KG1 (cell line): ENCODE measurements around the gene EZH2.

Experiments used
- DNase-seq: peaks from one replicate; lab custom pipeline; 2025; lab: John Stamatoyannopoulos, UW

EZH2 gene

GRCh38 chr7:148884049-148884298 is at the start of gene EZH2:
Gene EZH2, minus strand, starts transcription at chr7:148884291. Its CDS starts 36,993 bp downstream, at chr7:148847298.
- no peak for DNase-seq

- no peak for DNase-seq
These were observed 47.4 kb upstream of the EZH2 start for GRCh38 chr7:148931470-148931869.

DNA sequence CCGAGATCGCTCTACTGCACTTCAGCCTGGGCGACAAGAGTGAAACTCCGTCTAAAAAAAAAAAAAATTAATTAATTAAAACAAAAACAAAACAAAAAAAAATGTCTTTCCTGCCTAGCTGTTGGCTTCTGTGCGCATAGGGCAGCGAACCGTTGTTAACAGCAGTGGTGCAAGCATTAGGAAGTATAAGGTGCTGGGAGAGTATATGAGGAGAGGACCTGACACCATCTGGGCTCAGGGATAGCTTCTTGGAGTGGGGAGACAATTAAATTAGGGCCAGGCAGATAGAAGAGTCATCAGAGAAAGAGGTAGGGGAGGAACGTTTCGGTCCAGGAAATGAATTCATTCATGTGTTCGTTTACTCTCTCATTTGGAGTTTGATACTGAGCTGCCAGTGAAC is 46.2 kb upstream of the EZH2 start:
- no peak for DNase-seq

DNA sequence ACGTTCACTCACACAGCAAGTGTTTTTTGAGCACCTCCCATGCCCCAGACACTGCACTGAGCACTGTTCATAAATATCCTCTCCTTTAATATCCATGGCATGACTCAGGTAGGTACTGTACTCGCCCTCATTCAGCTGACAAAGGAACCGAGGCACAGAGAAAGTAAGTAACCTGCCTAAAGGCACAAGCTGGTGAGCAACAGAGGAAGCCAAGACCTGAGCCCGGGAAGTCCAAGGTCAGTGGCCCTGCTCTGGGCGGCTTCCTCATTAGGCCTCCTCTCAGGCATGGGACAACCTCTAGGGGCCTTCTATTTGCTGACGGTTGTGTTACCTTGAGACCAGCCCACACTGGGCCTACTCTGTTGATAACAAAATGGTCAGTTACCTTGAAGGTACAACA is 45.1 kb upstream of the EZH2 start:
- no peak for DNase-seq

DNA sequence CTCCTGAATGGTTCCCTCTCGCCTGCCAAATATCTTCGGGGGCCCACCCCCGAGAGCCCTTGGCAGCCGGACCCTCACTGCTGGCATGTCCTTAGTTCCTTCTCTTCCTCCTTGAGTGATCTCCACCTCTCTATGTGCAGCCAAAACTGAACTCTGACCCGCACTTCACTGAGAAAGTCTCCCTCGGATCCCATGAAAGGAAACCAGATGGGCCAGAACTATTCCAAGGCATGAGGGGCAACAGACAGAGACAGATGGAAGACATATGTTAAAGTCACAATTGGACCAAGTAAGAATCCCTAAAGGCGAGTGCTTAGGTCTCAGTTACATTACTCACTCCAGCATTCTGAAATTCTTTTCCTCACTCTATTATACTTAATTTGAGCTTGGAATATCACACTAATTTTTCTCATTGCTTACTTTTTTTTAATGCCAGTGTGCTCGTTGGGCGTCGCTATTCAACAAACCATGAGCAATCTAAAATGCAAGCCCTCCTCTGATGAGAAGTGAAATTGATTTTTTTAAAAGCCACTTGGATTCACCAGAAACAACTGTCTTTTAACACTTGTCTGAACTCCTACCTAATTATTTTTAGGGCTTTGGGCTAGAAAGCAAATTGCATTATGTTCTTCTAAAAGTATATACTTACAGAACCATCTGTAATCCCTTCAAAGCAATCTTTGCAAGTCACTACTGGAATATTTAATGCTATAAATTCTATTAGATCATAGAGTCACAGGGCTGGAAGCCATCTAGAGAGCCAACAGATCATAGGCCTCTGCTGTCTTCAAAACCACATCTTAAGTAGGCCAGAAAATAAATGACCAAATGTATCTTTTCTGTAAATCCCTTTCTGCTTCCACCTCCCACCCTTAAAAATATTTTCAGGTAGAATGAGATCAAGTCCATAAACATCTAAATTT is 43.3 kb upstream of the EZH2 start:
- DNase-seq = no peak

- DNase-seq = no peak
These were observed 41.7 kb upstream of the EZH2 start for GRCh38 chr7:148925836-148926235.

- no peak for DNase-seq
These were observed 39.9 kb upstream of the EZH2 start for GRCh38 chr7:148924011-148924410.

GRCh38 chr7:148921806-148922205 is 37.7 kb upstream of the EZH2 start:
- DNase-seq = no peak

DNA sequence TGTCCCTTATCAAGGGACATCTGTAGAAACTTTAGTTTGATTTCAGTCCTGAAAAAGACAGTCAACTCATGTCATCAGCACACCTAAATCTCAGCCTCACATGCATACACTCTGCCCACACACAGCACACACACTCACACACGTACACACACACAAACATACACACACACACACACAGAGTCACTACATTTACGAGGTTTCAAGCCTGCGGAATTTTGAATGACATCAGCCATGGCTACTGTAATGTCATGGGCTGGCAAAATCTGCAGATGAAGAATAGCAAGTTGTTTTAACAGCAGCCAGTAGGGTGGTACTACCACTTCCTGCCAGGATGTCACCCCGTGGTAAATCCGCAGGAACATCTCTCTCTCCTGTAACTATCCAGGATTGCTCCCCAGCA is 37.1 kb upstream of the EZH2 start:
- DNase-seq = no peak

- no peak for DNase-seq
These were observed 35.8 kb upstream of the EZH2 start for GRCh38 chr7:148919859-148920258.

DNA sequence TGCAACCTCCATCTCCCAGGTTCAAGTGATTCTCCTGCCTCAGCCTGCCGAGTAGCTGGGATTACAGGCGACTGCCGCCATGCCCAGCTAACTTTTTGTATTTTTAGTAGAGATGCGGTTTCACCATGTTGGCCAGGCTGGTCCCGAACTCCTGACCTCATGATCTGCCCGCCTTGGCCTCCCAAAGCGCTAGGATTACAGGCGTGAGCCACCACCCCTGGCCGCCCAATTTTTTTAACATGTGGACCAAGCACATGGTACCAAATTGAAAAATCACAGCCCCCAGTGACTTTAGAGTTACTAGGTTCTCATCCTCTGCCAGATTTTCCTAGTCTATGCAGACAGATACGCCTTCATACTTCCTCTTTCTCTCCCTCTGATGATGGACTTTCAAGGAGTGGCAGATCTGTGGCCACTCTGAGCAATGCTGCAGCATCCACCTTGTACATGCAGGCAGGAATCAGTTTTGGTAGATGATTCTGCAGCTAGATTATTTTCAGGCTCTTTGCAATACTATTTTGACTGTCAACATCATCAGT is 34.0 kb upstream of the EZH2 start:
- DNase-seq = no peak

DNA sequence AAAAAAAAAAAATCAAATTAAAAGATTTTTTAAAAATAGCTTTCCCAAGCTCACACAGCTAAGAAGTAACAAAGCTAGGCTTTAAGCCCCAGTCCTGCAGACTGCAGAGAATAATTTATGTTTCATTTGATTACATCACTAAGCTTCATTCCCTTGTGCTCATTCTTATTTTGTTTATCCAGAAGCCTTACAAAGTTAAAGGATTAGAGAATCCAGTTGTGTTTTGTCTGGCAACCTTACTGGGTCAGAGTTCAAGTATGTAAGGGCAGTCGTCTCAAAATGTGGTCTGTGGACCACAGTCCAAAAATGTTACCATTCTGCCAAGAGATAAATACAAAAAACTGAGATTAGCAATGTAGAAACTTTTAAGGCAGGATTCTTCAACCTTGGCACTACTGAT is 32.1 kb upstream of the EZH2 start:
- no peak for DNase-seq

GRCh38 chr7:148915211-148915610 is 31.1 kb upstream of the EZH2 start:
- no peak for DNase-seq

DNA sequence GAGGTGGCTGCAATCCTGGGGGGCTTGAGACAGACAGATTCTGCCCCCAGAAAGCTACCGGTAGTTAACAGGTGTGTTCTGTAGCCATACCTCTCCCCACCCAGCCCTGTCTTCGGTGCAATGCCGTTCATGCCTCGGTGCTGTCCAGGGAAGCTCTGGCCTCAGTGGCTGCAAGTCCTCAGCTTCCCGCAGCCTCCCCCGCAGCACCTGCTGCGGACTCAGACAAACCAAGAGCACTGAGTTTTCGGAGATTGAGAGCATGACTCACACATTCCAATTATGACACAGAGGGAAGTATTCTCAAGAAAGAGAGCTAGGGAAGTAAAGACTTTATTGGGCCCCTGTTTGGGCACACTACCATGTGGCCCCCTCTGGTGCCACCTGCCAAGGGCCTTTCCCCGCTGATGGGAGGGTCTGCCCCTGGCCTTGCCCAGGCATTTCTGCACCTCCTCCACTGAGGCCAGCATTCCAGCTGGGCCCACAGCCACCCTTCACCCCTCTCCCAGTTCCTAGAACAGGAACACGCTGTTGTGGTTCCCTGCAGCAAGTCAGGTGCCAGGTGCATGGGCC is 30.2 kb upstream of the EZH2 start:
- DNase-seq = no peak

- DNase-seq = no peak
These were observed 28.9 kb upstream of the EZH2 start for GRCh38 chr7:148912758-148913541.

DNA sequence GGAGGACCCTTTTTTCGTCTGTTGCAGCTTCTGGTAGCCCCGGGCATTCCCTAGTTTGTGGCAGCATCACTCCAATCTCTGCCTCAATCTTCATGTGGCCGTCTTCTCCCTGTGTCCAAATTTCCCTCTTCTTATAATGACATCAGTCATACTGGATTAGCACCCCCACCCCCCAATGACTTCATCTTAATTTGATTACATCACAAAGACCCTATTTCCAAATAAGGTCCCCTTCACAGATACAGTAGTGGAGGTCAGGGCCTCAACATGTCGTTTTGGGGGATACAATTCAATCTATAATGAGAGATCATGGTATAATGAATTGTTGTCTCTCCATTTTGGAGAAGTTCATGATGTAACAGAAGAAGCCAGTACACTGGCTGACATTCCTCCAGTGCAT is 28.1 kb upstream of the EZH2 start:
- DNase-seq = no peak

GRCh38 chr7:148911626-148912025 is 27.5 kb upstream of the EZH2 start:
- DNase-seq = no peak

GRCh38 chr7:148909568-148909967 is 25.5 kb upstream of the EZH2 start:
- DNase-seq = no peak

DNA sequence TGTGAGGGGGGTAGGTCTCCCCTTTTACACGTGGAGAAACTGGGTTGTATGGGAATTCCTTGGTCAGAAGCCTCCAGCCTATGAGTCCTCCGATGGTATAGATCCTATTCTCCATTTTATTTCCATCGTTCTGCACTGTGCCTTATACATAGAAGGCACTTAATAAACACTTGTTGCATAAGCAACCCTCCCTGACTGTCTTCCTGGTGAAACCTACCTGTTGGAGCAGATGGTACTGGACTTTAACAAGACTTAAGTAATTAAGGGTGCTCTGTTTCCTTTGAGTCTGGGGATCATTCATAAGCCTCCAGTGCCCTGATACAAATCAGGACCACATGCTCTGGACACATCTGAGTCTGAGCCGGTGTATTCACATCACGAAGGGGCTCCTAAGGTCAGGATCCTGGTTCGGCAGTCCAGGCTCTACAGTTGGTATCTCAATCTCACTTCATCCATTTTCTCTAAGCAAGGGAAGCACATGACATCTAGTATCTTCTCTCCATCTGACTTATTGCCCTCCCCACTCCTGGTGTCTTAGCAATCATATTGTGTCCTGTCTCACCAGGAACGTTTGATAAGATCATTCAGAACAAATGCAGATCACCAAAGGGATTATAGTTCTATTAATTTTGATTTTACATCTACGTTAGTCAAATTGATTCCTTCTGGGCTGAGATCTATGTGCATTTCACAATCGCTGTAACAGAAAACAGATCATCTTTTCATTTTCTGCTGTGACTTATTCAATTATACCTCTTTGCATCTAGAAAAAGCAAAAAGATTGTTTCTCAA is 22.8 kb upstream of the EZH2 start:
- DNase-seq = no peak

- DNase-seq = no peak
These were observed 21.1 kb upstream of the EZH2 start for GRCh38 chr7:148905093-148905666.

DNA sequence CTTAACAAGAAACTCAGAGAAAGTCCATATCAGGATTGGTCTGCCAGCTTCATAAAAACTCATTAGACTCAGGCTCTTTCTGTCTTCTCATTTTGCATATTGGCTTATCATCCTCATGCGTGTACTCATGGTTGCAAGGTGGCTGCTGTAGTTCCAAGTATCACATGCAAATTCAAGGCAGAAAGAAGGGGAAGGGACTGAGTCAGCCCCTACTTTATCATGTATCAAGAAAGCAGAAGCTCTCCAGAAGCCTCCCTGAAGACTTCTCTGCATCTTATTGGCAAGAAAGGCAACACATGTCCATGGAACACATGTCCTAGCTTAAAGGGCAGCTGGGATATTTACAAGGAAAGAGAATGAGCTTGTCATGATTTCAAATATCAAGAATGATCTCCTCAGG is 19.4 kb upstream of the EZH2 start:
- no peak for DNase-seq

- no peak for DNase-seq
These were observed 17.1 kb upstream of the EZH2 start for GRCh38 chr7:148901178-148901577.
